Right cardiac atrium (tissue), 5 donors: Measurements from ENCODE around the gene ALK. TPM values are rescaled to one million over a fixed set of nuclear protein-coding genes. Genes with fewer than 3 reads are reported as not detected.

ENCODE experiments used
- ATAC-seq, 2 donors: fragments of 200-7000 bp; cut with Tn5 transposase; one replicate each; pipeline versions ENCODE4 v1.8.0 to v1.9.1; 2020; ENCODE audit warnings: moderate library complexity in 2 of 2, mild to moderate bottlenecking in 1 of 2
- DNase-seq, 3 donors: peaks; one replicate each; pipeline ENCODE4 v3.0.0-alpha.2; 2020
- H3K27ac ChIP-seq: one replicate; pipeline ENCODE4 v1.5.1; 2013; ENCODE audit warnings: mild to moderate bottlenecking, low read length, control low read depth, moderate library complexity
- H3K27me3 ChIP-seq: one replicate; pipeline ENCODE4 v1.6.1; 2013; ENCODE audit not compliant: control insufficient read depth, insufficient read depth
- H3K4me1 ChIP-seq: one replicate; pipeline ENCODE4 v1.6.1; 2013; ENCODE audit warnings: low read length; ENCODE audit not compliant: control insufficient read depth, insufficient read depth
- H3K4me3 ChIP-seq: one replicate; pipeline ENCODE4 v1.5.1; 2013; ENCODE audit warnings: low read length, control low read depth
- H3K9me3 ChIP-seq: one replicate; pipeline ENCODE4 v1.6.1; 2013; ENCODE audit warnings: low read length; ENCODE audit not compliant: control insufficient read depth
- WGBS: extraction: QIAGEN DNeasy Blood & Tissue Kit; methylation state at CpG from one replicate; pipeline ENCODE4 v1.1.7; 2013; 5-methylcytosine and 5-hydroxymethylcytosine counted together
- intact Hi-C, 4 donors: fragments of 100-400 bp; cut with DNase I; formaldehyde crosslinking; loops; one replicate each; pipeline versions ENCODE4 v1.11.0 to v1.14.0; 2022 to 2023
- polyA plus RNA-seq: library from polyadenylated mRNA; stranded (reverse); fragments of 200-250 nt; gene quantifications from one replicate; pipeline ENCODE4 v1.2.3, GENCODE V29; 2013
- total RNA-seq, 4 donors: library from RNA; stranded (reverse); fragmentation: NEBNext Ultra II Directional; extraction: Animal tissue kit (Norgen Biotek cat#: 25700); gene quantifications; one replicate each; pipeline ENCODE4 v1.2.1, GENCODE V29; 2021
- donor health status: healthy with polysubstance abuse.
- donor health status: DM: no; HTN: yes; CAD: no.
- donor health status: DM: no; HTN: no; CAD: no.
- donor health status: DM: no; HTN: yes; CAD: no; lungs with severe emphysema.
- donor health status: DM: yes; HTN: yes; CAD: no.

Gene ALK
- total and polyA plus RNA-seq, 5 donors, result 0.05 to 0.17 (median 0.10) TPM; not detected in 1

DNA sequence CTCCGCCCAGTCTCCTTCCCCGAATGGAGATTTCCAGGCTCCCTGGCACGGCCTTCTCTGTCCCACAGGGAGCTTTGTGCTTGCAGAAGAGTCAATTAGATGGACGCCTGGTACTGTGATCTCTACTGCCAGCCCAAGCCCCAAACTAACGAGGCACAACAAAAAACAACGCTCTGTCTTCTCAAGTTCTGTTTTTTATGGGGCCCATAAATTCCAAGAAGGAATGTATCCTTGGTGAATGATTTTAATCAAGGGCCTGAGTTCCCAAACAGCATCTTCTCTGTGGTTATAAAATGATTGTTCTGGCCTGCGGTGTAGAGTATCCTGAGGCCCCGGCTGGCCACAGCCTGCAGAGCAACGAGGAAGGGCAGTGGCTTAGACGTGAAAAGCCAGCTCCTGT lies 586.7 kb downstream of the ALK start:
- H3K9me3 ChIP-seq, result no peaks in the 10 kb centered on the region
- no peak overlapping the region for H3K27ac ChIP-seq
- WGBS, result 79% methylated on average over 10 of the region's 10 CpGs
- no peaks in the 10 kb centered on the region for H3K27me3 ChIP-seq
- intact Hi-C loops, result no loop called here
- ATAC-seq (no peak), DNase-seq (no peak)
- H3K4me1 ChIP-seq, result no peaks in the 10 kb centered on the region
- no peak overlapping the region for H3K4me3 ChIP-seq

DNA sequence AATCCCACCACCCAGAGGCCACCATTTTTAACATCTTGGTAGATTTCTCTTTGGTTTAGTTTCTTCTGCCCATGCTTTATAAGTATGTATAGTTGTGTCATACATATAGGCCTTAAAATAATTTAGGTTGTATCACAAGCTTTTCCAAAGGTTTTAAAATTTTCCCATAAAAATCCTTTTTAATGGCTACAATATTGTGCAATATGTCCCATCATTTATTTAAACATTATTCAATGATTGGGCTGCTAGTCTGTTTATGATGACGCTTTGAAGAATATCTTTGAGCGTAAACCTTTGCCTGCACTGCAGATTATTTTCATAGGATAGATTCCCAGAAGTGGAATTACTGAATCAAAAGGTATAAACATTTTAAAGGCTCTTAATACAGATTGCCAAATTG lies 588.8 kb downstream of the ALK start:
- Histone ChIP-seq H3K27me3 (no peaks in the 10 kb centered on the region), H3K4me1 (no peaks in the 10 kb centered on the region), H3K9me3 (no peaks in the 10 kb centered on the region), H3K4me3 (no peak overlapping the region), H3K27ac (no peak overlapping the region)
- intact Hi-C loops, result no loop called here
- no peak for DNase-seq
- ATAC-seq, result no peak
- WGBS, result 92% methylated on average over 2 of the region's 2 CpGs

DNA sequence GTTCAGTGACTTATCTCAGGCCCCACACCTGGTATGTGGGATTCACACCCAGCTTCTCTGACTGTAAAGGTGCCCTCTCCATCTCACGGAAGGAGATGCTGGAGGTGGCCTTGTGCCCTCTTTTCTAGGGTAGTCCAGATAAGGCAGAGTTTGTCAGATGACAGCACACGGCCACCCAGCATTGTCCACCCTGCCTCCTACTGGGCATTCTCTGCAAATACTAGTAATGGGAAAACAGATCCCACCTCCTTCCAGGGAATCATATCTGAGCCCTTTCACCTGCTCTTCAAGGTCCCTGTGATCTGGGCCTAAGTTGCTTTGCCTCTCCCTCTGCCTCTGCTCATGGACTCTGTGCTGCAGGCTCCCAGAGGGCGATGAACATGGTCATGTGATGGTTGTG lies 591.5 kb downstream of the ALK start:
- H3K4me1 ChIP-seq, result no peaks in the 10 kb centered on the region
- intact Hi-C loops, result no loop called here
- H3K27ac ChIP-seq, result no peak overlapping the region
- WGBS, result 70% methylated on average over 3 of the region's 3 CpGs
- ATAC-seq (no peak), DNase-seq (no peak)
- no peak overlapping the region for H3K4me3 ChIP-seq
- H3K27me3 ChIP-seq, result no peaks in the 10 kb centered on the region
- H3K9me3 ChIP-seq, result no peaks in the 10 kb centered on the region

- no peak for DNase-seq
- no peak overlapping the region for H3K27ac ChIP-seq
- intact Hi-C loops, result no loop called here
- H3K9me3 ChIP-seq, result no peaks in the 10 kb centered on the region
- H3K27me3 ChIP-seq, result no peaks in the 10 kb centered on the region
- no peaks in the 10 kb centered on the region for H3K4me1 ChIP-seq
- ATAC-seq, result no peak
- 82% methylated on average over 8 of the region's 8 CpGs for WGBS
- H3K4me3 ChIP-seq, result no peak overlapping the region
Observed at GRCh38 chr2:29326926-29327325, 594.5 kb downstream of the ALK start.

GRCh38 chr2:29325544-29325943 lies 595.8 kb downstream of the ALK start:
- ATAC-seq (no peak), DNase-seq (no peak)
- no peak overlapping the region for H3K4me3 ChIP-seq
- no peak overlapping the region for H3K27ac ChIP-seq
- intact Hi-C loops, result no loop called here
- H3K4me1 ChIP-seq, result no peaks in the 10 kb centered on the region
- WGBS, result 56% methylated on average over 3 of the region's 3 CpGs
- no peaks in the 10 kb centered on the region for H3K9me3 ChIP-seq
- no peaks in the 10 kb centered on the region for H3K27me3 ChIP-seq

GRCh38 chr2:29323961-29324360 lies 597.4 kb downstream of the ALK start:
- DNase-seq (no peak), ATAC-seq (no peak)
- H3K27me3 ChIP-seq, result no peaks in the 10 kb centered on the region
- 51% methylated on average over 3 of the region's 3 CpGs for whole genome bisulfite sequencing
- H3K27ac ChIP-seq, result no peak overlapping the region
- intact Hi-C loops, result no loop called here
- H3K4me3 ChIP-seq, result no peak overlapping the region
- no peaks in the 10 kb centered on the region for H3K9me3 ChIP-seq
- no peaks in the 10 kb centered on the region for H3K4me1 ChIP-seq

DNA sequence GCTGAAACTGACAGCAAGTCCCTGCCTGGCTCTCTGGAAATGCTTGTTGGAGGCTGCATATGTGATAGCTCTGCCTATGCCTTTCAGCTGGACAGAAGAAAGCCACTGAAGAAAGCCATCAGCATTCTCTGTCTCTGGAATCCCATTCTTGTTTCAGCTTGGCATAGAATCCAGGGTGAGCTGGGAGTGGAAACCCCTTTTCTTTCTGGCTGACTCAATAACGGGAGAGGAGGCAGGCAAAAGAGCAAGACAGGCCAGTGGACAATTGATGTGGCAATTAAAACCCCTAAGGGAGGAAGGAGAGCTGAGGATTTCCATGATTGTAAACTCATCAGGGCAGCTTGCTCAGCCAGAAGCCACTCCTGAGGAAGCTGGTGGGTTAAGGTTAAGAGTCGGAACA lies 598.1 kb downstream of the ALK start:
- WGBS, result 58% methylated on average over 2 of the region's 2 CpGs
- Histone ChIP-seq H3K27me3 (no peaks in the 10 kb centered on the region), H3K4me1 (no peaks in the 10 kb centered on the region), H3K4me3 (no peak overlapping the region), H3K27ac (no peak overlapping the region), H3K9me3 (no peaks in the 10 kb centered on the region)
- intact Hi-C loops, result no loop called here
- no peak for ATAC-seq
- DNase-seq, result no peak

DNA sequence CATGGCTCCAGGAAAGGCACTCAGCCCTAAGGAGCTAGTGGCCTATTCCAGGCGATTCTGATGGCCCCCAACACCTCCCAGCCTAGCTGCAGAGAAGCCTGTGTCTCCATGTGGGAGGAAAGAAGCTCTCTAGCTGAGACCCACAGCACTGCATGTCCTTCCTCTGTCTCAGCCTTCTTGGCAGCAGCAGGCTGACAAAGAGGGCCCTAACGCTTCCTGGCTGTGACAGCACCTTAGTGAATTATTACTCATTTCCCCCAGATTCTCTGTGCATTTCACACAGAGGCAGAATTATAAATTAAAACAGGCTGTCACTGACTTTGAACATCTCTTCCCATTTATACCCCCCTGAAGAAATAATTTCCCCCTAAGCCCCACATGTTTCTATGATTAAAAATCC lies 599.4 kb downstream of the ALK start:
- no peak overlapping the region for H3K27ac ChIP-seq
- no peaks in the 10 kb centered on the region for H3K4me1 ChIP-seq
- H3K4me3 ChIP-seq, result no peak overlapping the region
- intact Hi-C loops, result no loop called here
- DNase-seq (no peak), ATAC-seq (no peak)
- no peaks in the 10 kb centered on the region for H3K27me3 ChIP-seq
- WGBS, result 46% methylated on average over 2 of the region's 2 CpGs
- no peaks in the 10 kb centered on the region for H3K9me3 ChIP-seq

DNA sequence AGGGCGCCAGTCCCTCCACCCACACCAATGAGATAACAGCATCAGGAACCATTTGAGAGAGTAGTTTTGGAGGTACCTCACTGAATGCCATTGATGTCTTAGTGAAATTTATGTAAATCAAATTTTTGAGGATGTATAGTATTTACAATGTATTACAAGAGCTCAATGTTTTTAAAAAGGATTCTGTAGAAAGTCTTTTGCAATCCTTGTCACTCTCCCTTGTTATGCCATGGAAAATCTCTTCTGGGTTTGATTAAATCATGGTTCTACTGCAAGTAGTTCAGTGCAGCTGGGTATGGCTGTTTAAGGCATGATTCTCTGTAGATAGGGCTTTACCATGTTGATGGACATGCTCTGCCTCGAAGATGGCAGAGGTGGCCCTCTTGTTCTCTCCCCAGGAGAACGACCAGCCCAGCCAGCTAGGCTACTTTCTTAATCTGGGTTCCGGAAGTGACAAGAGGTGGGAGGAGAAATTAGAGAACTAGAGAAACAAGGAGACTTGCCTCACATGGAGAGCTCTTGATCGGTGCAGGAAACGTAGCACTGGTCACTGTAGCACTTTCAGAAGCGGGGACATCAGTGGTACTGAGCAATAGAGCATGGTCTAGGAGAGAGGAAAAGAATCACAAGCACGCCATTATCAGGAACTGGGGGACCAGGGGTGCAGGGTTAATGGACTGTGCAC lies 603.4 kb downstream of the ALK start:
- intact Hi-C loops, result loop anchor here in 1 of 4 donors (10.0 kb wide), 1 partner anchor 527 kb away; no protein-coding TSS in a partner anchor
- ATAC-seq (peak; percentile 32 to 42), DNase-seq (no peak)
- 57% methylated on average over 8 of the region's 8 CpGs for WGBS
- Histone ChIP-seq H3K4me3 (no peak overlapping the region), H3K9me3 (no peaks in the 10 kb centered on the region), H3K27ac (no peak overlapping the region), H3K4me1 (no peaks in the 10 kb centered on the region), H3K27me3 (no peaks in the 10 kb centered on the region)

- Histone ChIP-seq H3K27ac (no peak overlapping the region), H3K27me3 (no peaks in the 10 kb centered on the region)
- WGBS, result 34% methylated on average over 3 of the region's 3 CpGs
Observed at GRCh38 chr2:29317077-29317517, 604.3 kb downstream of the ALK start.

DNA sequence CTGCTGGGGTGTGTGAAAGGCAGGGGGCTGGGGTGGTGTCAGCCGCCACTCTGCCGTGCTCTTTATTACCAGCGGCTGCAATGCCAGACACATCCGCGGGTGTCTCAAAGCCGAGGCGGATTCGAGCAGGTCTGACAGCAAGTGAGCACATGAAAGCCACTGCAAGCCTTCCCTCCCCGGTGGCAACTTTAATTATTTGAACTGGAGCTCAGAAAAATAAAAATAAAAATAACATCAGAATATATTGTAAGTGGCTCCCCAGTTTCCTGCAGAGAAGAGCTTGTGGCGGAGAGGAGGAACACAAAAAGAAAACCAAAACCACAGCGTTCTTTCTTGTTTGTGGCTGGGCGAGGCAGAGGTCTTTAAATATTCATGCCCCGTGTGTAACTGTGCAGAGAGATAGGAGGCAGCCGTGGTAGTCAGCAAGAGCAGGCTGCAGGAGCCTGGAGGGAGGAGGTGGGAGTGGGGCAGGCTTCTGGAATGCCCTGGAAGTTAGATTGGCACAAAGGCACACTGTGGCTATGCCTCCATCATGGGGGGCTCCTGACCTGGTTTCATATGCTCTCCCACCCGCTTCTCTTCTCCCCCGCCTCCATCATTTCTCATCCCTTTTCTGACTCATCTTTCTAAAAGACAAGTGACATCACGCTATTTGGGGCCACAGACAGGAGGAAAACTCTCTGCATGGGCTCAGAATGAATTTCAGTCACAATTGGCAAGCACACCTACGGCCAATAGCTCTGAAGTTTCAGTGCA lies 606.4 kb downstream of the ALK start:
- intact Hi-C loops, result loop anchor here in 1 of 4 donors (10.0 kb wide), 1 partner anchor 530 kb away; no protein-coding TSS in a partner anchor
- H3K27ac ChIP-seq, result no peak overlapping the region
- WGBS, result 47% methylated on average over 18 of the region's 18 CpGs
- DNase-seq (peak in 2 of 3 donors; percentile 56 to 61), ATAC-seq (no peak)
- no peaks in the 10 kb centered on the region for H3K27me3 ChIP-seq
- no peaks in the 10 kb centered on the region for H3K9me3 ChIP-seq
- no peaks in the 10 kb centered on the region for H3K4me1 ChIP-seq
- H3K4me3 ChIP-seq, result no peak overlapping the region

More at GRCh38 chr2:29317077-29317517, 604.3 kb downstream of the ALK start:
- Histone ChIP-seq H3K4me1 (no peaks in the 10 kb centered on the region), H3K9me3 (no peaks in the 10 kb centered on the region), H3K4me3 (no peak overlapping the region)
- ATAC-seq, result peak; percentile 32 to 40
- DNase-seq, result no peak
- intact Hi-C loops, result loop anchor here in 1 of 4 donors (10.0 kb wide), 1 partner anchor 528 kb away; no protein-coding TSS in a partner anchor
